Measurements from ENCODE around the gene RAET1E.

Gene RAET1E

GRCh38 chr6:149890629-149891045 is 7.3 kb downstream of the RAET1E start:
- DNase-seq (ENCODE audit: low spot score), result no peak

GRCh38 chr6:149889326-149889725 is 8.6 kb downstream of the RAET1E start:
- no peak for DNase-seq (ENCODE audit: low spot score)

GRCh38 chr6:149888659-149889058 is 9.3 kb downstream of the RAET1E start:
- DNase-seq (ENCODE audit: low spot score), result no peak

- no peak for DNase-seq (ENCODE audit: low spot score)
Measured at GRCh38 chr6:149888093-149888492, 9.8 kb downstream of the RAET1E start.

- no peak for DNase-seq (ENCODE audit: low spot score)
Measured at GRCh38 chr6:149887343-149887742, 10.6 kb downstream of the RAET1E start.

- DNase-seq (ENCODE audit: low spot score), result no peak
Measured at GRCh38 chr6:149885888-149886287, 12.0 kb downstream of the RAET1E start.

GRCh38 chr6:149884617-149885016 is 13.3 kb downstream of the RAET1E start:
- no peak for DNase-seq (ENCODE audit: low spot score)

- no peak for DNase-seq (ENCODE audit: low spot score)
Measured at GRCh38 chr6:149884215-149884614, 13.7 kb downstream of the RAET1E start.

GRCh38 chr6:149881860-149882259 is 16.1 kb downstream of the RAET1E start:
- DNase-seq (ENCODE audit: low spot score), result no peak

- no peak for DNase-seq (ENCODE audit: low spot score)
Measured at GRCh38 chr6:149881066-149881766, 16.7 kb downstream of the RAET1E start.

GRCh38 chr6:149877659-149878058 is 20.3 kb downstream of the RAET1E start:
- no peak for DNase-seq (ENCODE audit: low spot score)

GRCh38 chr6:149876241-149876933 is 21.5 kb downstream of the RAET1E start:
- no peak for DNase-seq (ENCODE audit: low spot score)

- no peak for DNase-seq (ENCODE audit: low spot score)
Measured at GRCh38 chr6:149872233-149872632, 25.7 kb downstream of the RAET1E start.

GRCh38 chr6:149871182-149871581 is 26.7 kb downstream of the RAET1E start:
- DNase-seq (ENCODE audit: low spot score), result no peak

GRCh38 chr6:149869275-149869892 is 28.5 kb downstream of the RAET1E start:
- DNase-seq (ENCODE audit: low spot score), result no peak

GRCh38 chr6:149867876-149868640 is 29.9 kb downstream of the RAET1E start:
- no peak for DNase-seq (ENCODE audit: low spot score)

GRCh38 chr6:149864578-149865535 is 33.1 kb downstream of the RAET1E start:
- peak; percentile 80 for DNase-seq (ENCODE audit: low spot score)

- DNase-seq (ENCODE audit: low spot score), result peak; percentile 84
Measured at GRCh38 chr6:149863698-149864577, 34.0 kb downstream of the RAET1E start, which contains the start of gene LRP11. TSS of gene LRP11 (minus strand) at chr6:149864359. CDS start at chr6:149864020, 339 bp downstream.

- peak; percentile 70 for DNase-seq (ENCODE audit: low spot score)
Measured at GRCh38 chr6:149862922-149863697, 34.8 kb downstream of the RAET1E start.
